GM18858 (cell line): Measurements from ENCODE around the gene SUSD5.
"Not testable (repeated sequence)": the region's sequence is repeated elsewhere in the genome, so short reads cannot be mapped to it uniquely, and the experiment has no call there.

ENCODE experiments used
- ATAC-seq: cut with Tn5 transposase; IDR thresholded peaks from one replicate; pipeline ENCODE4 v1.9.1; 2021; ENCODE audit not compliant: unreplicated experiment

SUSD5 gene

GRCh38 chr3:33117461-33117860 is 101.1 kb downstream of the SUSD5 start:
- no peak for ATAC-seq

GRCh38 chr3:33115024-33115768 is 103.4 kb downstream of the SUSD5 start:
- no peak for ATAC-seq

- no peak for ATAC-seq
These were observed 104.0 kb downstream of the SUSD5 start for GRCh38 chr3:33114622-33115023.

- peak; percentile 59 for ATAC-seq
These were observed 104.6 kb downstream of the SUSD5 start, which contains the start of gene CRTAP for GRCh38 chr3:33113772-33114621. TSS of gene CRTAP (plus strand) at chr3:33114014. CDS start at chr3:33114078, 64 bp downstream.

- ATAC-seq: peak; percentile 52
These were observed 107.0 kb downstream of the SUSD5 start for GRCh38 chr3:33111581-33111980.

- not testable (repeated sequence) for ATAC-seq
These were observed 111.8 kb downstream of the SUSD5 start for GRCh38 chr3:33106854-33107253.

- no peak for ATAC-seq
These were observed 113.2 kb downstream of the SUSD5 start for GRCh38 chr3:33105341-33105948.

- no peak for ATAC-seq
These were observed 113.8 kb downstream of the SUSD5 start for GRCh38 chr3:33104803-33105202.

- no peak for ATAC-seq
These were observed 115.1 kb downstream of the SUSD5 start for GRCh38 chr3:33103480-33103879.

- ATAC-seq: no peak
These were observed 115.6 kb downstream of the SUSD5 start for GRCh38 chr3:33103034-33103433.

- ATAC-seq: no peak
These were observed 118.4 kb downstream of the SUSD5 start for GRCh38 chr3:33100229-33100628.
